ENCODE data around the gene OXT.

The OXT gene

DNA sequence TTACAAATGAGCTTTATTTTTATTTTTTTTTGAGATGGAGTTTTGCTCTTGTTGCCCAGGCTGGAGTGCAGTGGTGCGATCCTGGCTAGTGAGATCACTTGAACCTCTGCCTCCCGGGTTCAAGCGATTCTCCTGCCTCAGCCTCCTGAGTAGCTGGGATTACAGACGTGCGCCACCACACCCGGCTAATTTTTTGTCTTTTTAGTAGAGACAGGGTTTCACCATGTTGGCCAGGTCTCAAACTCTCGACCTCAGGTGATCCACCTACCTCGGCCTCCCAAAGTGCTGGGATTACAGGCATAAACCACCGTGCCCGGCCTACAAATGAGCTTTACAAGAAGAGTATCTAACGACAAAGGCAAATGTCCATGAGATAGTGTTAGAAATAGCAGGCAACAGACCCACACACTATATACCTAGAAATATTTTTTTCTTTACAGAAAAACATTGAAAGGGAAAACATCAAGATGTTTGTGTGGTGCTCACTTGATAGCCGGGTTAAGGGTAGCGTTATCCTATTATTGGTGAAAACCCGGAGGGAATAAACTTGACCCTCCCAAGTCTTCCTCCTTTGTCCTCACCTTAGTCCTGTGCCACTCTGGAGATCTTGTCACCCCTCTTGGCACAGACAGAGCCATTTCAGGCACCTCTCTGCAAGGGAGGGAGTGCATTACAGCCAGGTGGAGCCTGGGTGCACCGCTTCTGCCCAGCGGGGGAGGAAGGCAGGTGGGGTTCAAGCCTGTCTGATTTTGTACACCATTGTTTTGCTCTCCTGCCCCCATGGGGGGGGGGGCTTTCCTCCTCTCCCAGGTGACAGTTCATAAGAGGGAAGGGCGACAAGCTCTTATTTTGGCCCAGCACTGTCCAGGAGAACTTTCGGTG is 34.1 kb downstream of the OXT start:
- no peak overlapping the region for H3K4me3 ChIP-seq (ENCODE audit: low read depth, low read length)
- H3K27ac ChIP-seq = no peak overlapping the region
- peaks cover 9% of the 10 kb centered on the region for H3K36me3 ChIP-seq (replicated peaks)
- DNase-seq = no peak
- TF ChIP-seq, protein P1, sequence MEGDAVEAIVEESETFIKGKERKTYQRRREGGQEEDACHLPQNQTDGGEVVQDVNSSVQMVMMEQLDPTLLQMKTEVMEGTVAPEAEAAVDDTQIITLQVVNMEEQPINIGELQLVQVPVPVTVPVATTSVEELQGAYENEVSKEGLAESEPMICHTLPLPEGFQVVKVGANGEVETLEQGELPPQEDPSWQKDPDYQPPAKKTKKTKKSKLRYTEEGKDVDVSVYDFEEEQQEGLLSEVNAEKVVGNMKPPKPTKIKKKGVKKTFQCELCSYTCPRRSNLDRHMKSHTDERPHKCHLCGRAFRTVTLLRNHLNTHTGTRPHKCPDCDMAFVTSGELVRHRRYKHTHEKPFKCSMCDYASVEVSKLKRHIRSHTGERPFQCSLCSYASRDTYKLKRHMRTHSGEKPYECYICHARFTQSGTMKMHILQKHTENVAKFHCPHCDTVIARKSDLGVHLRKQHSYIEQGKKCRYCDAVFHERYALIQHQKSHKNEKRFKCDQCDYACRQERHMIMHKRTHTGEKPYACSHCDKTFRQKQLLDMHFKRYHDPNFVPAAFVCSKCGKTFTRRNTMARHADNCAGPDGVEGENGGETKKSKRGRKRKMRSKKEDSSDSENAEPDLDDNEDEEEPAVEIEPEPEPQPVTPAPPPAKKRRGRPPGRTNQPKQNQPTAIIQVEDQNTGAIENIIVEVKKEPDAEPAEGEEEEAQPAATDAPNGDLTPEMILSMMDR (IDR thresholded peaks at IDR 0.05; ENCODE audit: low read depth, low read length, missing control alignments) = no peak
- in situ Hi-C loops (cut with HindIII; ENCODE audit: low pct_ligation_motif_present, low sequenced_read_pairs) = no loop called here
- H3K27me3 ChIP-seq (replicated peaks) = no peaks in the 10 kb centered on the region

DNA sequence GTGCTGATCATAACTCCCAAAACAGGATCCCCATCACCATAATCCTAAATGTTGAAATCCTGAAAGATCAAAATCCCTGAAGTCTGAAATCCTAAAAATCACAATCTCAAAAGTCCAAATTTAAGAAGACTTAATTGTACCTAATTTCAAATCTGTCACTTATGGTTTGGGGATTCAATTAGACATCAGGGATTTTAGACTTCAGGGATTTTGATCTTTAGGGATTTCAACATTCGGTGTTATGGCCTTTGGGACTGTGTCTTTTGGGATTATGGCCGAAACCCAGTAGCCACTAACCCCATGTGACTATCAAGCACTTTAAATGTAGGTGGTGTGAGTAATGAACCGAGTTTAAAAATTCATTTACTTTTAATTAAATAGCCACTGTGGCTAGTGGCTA is 34.8 kb downstream of the OXT start:
- no peak for DNase-seq
- Histone ChIP-seq H3K4me3 (ENCODE audit: low read depth, low read length) (no peak overlapping the region), H3K27ac (no peak overlapping the region), H3K36me3 (replicated peaks) (peaks cover 9% of the 10 kb centered on the region), H3K27me3 (replicated peaks) (no peaks in the 10 kb centered on the region)
- in situ Hi-C loops (cut with HindIII; ENCODE audit: low pct_ligation_motif_present, low sequenced_read_pairs) = no loop called here
- TF ChIP-seq, protein P1 (IDR thresholded peaks at IDR 0.05; ENCODE audit: low read depth, low read length, missing control alignments) = no peak

DNA sequence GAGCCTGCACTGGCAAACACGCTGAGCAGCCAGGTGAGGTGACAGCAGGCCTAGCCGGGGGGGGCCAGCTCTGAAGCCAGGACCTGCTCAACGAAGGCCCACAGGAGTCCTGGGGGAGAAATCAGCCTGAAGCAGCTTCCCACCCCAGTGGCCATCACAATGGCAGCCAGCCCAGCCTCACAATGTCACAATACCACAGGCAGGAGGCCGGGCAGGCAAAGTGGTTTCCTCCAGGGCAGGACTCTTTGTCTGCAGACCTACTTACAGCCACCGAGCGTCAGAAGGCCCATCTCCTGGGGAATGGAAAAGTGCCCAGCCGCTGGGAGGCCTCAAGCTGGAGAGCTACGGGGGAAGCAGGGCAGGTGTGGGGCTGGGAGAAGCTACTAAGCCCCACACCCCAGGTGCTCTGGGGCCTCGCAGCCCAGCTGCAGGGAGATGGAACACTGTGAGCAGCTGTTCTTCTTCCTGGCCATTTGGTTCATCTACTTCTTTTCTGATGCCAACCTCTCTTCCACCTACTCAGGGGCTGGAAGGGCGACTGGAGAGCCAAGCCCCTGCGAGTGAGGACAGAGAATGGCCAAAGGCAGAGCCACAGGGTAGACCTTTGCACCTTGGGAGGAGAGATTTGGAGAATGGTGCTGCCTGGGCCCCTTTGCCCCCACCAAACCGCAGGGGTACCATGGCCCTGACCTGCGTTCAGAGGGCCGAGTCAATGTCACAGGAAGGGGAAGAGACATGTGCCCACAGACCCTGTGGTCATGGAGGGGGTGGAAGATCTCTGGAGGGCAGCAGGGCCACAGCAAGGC is 35.4 kb downstream of the OXT start:
- Histone ChIP-seq H3K27me3 (replicated peaks) (no peaks in the 10 kb centered on the region), H3K36me3 (replicated peaks) (peaks cover 9% of the 10 kb centered on the region), H3K27ac (no peak overlapping the region), H3K4me3 (ENCODE audit: low read depth, low read length) (no peak overlapping the region)
- in situ Hi-C loops (cut with HindIII; ENCODE audit: low pct_ligation_motif_present, low sequenced_read_pairs) = no loop called here
- TF ChIP-seq, protein P1 (IDR thresholded peaks at IDR 0.05; ENCODE audit: low read depth, low read length, missing control alignments) = no peak
- no peak for DNase-seq

DNA sequence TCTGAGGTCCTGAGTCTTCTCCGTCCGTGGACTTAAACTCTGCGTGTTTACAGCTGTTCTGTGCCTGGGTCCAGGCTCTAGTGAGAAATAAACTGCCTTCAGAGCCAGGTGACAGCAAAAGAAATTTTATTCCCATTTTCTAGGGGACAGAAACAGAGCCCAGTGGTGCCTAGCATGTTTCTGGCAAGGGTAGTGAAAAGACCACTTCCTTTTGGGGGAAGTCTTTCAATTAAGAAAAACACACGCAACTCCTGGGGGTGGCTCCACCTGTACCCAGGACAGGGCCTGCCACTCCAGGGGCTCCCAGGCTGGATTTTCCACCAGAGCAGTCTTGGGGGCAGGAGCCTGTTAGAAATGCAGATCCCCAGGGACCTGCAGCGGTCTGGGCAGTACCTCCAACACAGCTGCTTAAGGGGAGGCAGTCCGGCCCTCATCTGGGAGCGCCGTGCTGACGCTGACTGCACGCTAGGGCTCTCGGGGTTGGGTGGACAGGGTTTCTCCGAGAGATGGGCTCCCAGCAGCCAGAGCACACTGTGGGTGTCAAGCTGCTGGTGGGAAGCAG is 36.1 kb downstream of the OXT start:
- Histone ChIP-seq H3K36me3 (replicated peaks) (peaks cover 9% of the 10 kb centered on the region), H3K27ac (no peak overlapping the region), H3K27me3 (replicated peaks) (no peaks in the 10 kb centered on the region), H3K4me3 (ENCODE audit: low read depth, low read length) (no peak overlapping the region)
- TF ChIP-seq, protein P1 (IDR thresholded peaks at IDR 0.05; ENCODE audit: low read depth, low read length, missing control alignments) = no peak
- no peak for DNase-seq
- in situ Hi-C loops (cut with HindIII; ENCODE audit: low pct_ligation_motif_present, low sequenced_read_pairs) = no loop called here

DNA sequence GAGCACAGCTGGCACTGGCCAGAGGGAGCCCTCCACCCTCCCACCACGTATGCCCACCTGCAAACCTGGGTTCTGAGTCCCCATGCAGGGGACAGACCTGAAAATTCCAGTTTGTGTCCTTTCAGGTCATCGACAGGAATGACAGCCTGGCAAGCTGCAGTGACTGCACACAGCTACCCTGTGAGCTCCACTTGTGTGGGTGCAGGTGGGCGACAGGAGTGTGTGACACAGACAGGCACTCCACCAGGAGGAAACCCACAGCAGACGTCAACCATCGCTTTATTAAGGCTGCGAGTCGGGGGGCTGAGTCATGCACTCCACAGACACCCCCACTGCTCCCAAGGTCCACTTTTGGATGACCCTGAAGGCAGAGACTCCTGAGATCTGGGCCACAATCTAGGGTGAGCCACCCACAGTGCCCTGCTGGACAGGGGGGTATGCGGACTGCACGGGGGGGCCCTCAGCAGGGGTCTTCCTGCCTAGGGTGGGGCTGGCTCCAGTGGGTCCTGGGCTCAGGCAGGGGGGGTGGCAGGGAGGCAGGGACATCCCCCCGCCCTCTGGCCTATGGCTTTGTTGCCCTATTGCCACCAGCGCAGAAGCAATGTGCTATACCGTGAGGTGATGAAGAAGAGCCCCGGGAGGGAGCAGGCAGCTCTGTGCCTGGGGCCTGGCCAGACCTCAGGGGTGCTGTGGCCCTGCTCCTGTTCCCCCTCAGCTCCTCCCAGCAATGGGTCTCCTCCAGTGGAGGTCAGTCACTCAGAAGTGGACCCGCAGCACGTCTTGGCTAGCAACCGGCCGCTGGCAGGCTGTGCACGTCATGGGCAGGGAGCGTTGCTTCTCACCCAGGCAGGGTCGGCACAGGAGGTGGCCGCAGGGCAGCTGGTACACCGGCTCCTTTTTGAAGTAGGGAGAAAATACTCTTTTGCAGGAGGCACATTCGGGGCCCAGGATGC is 38.2 kb downstream of the OXT start:
- in situ Hi-C loops (cut with HindIII; ENCODE audit: low pct_ligation_motif_present, low sequenced_read_pairs) = no loop called here
- no peak for DNase-seq
- no peak overlapping the region for H3K27ac ChIP-seq
- peaks cover 9% of the 10 kb centered on the region for H3K36me3 ChIP-seq (replicated peaks)
- H3K4me3 ChIP-seq (ENCODE audit: low read depth, low read length) = no peak overlapping the region
- H3K27me3 ChIP-seq (replicated peaks) = no peaks in the 10 kb centered on the region
- TF ChIP-seq, protein P1 (IDR thresholded peaks at IDR 0.05; ENCODE audit: low read depth, low read length, missing control alignments) = no peak

Measured in brain microvascular endothelial cell (primary cell).